D721Med (cell line): ENCODE data around the gene CCSER2.

Experiments
- DNase-seq: peaks from one replicate; pipeline ENCODE4 v3.0.0; 2011; ENCODE audit warnings: low spot score; ENCODE audit not compliant: insufficient read length
- FAIRE-seq: peaks from 2 replicates; lab custom pipeline; 2011; peaks lifted over from hg19 to GRCh38; lab: Jason Lieb, UNC
- CTCF ChIP-seq: IDR thresholded peaks from 2 replicates; pipeline ENCODE4 v1.5.1; 2012; ENCODE audit warnings: mild to moderate bottlenecking, control low read depth; ENCODE audit not compliant: insufficient read depth; ENCODE audit errors: missing control alignments

The CCSER2 gene

GRCh38 chr10:84391326-84391725 is 62.9 kb downstream of the CCSER2 start:
- DNase-seq: no peak
- no peak for FAIRE-seq
- TF ChIP-seq CTCF: no peak

DNA sequence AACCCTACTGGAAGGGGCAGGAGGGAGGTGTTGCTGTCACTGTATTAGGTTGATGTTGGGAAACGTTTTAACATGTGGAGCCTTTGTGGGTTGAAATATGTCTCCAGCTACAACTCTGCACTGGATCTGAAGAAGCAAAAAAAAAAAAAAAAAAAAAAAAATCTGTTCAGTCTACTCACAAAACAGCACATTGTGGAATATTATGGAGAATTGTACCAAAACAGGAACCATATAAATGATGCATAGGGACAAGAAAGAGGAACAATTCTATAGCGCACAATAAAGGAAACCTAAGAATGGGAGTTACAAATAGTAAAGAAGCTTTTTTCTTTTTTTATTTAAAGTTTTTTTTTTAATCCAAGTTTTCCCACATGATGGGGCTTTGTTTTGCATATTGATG is 63.8 kb downstream of the CCSER2 start:
- DNase-seq (no peak), FAIRE-seq (no peak)
- no peak for TF ChIP-seq CTCF

DNA sequence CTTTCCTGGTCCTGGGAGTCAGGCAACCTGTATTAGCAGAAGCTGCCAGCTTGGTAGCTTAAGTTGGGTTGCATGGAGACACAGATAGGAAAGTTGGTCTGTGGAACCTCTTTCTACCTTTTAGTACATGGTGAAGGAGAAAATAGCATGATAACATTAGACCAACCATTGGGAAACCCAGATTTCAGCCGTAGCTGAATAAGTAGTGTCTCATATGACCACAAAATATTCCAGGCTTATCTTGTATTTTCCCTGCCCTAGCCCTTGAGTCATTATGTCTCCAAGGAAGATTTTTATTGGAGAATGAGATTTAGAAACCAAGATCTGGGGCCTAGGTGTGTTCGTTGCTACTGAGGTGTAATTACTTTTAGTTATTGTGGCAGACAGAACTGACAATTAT is 67.2 kb downstream of the CCSER2 start:
- FAIRE-seq (no peak), DNase-seq (no peak)

DNA sequence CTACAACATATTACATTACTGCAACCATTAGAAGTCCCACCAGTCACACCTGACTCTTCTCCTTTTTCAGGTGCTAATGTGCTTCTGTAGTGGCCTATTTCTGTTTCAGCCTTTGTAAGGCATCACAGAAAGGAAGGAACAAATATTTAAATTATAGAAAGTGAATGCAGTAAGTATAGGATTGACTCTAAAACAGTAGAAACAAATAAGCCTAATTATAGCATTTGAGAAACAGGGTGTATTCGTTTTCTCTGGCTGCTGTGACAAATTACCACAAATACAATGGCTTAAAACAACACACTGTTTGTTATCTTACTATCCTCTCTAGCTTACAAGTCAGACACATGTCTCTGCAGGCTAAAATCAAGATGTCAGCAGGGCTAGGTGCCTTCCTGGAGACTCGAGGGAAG is 69.4 kb downstream of the CCSER2 start:
- FAIRE-seq (no peak), DNase-seq (no peak)
- no peak for TF ChIP-seq CTCF

More for the DNA sequence above, 67.2 kb downstream of the CCSER2 start:
- no peak for TF ChIP-seq CTCF

DNA sequence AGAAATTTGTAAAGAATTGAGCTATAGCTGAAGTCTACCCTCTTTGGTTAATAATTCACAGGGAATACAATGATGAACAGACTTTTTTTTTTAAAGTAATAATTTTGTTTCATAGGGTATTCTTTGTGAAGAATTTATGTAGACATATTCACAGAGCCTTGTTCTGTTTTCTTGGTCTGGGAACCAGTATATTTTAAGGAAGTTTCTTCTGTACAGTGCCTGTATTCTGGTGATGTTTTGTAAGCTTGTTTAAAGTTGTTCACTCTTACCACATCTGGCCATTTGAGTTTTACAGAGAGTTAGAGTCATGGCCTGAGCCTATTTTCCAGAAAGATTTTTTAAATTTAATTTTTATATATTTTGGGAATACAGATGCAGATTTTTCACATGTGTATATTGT is 70.3 kb downstream of the CCSER2 start:
- no peak for DNase-seq
- no peak for FAIRE-seq
- no peak for TF ChIP-seq CTCF

GRCh38 chr10:84401854-84402611 is 73.6 kb downstream of the CCSER2 start:
- DNase-seq (no peak), FAIRE-seq (no peak)
- no peak for TF ChIP-seq CTCF

- no peak for DNase-seq
- no peak for TF ChIP-seq CTCF
- no peak for FAIRE-seq
These were observed 76.4 kb downstream of the CCSER2 start for GRCh38 chr10:84404783-84405182.
